Epithelial cell of proximal tubule (primary cell): ENCODE measurements around the gene STRIP1. TPM values are rescaled to one million over a fixed set of nuclear protein-coding genes. Genes with fewer than 3 reads are reported as not detected.

Experiments used
- DNase-seq: peaks from one replicate; pipeline ENCODE4 v3.0.0-alpha.2; 2011; ENCODE audit warnings: low read depth
- H3K4me3 ChIP-seq: 2 replicates; pipeline ENCODE4 v1.5.1; 2011; ENCODE audit warnings: low read depth, mild to moderate bottlenecking, low read length
- CTCF ChIP-seq: conservative IDR thresholded peaks from 2 replicates; pipeline ENCODE4 v1.5.1; 2012; ENCODE audit warnings: low read depth, mild to moderate bottlenecking, low read length
- total RNA-seq: library from RNA; depleted of rRNA; stranded (reverse); fragments of >200 nt; gene quantifications from 2 replicates; pipeline ENCODE4 v1.2.3, GENCODE V29; 2015

STRIP1 gene
- total RNA-seq, 1 donor from 2014 or later = 28.9 TPM

DNA sequence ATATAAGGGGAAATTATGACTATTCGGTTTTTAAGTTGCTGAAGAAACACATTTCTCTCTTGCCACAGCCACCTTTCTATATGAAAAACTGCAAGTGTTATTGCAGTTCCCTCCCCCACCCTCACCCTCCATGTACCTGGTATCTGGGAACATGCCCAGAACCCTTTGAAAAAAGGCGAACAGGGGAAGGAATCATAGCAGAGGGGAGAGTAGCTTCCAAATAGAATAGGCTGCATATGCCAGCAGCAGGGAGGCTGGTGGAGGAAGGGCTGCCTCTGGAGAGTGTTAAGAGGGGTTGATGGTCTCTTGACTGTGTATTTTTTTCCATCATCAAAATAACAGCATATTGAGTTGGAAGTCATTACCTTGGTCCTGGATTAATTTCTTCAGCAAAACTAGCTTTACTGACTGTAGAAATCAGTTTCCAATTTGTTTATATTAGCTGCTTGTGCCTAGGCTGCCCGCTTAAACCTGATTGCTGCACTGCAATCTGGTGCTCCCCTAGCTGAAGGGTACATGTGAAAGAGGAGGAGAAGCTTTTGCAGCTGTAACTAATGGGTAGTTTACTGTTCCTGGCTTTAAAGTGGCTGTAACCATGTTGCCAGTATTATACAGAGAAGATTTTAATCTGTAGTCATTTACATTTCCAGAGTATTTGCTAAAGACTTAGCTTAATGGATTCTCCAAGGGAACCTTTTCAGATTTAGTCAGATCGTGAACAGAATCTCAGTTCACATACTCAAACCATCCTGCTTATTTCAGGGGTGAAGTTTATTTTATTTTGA lies 27.2 kb upstream of the STRIP1 start:
- no peak overlapping the region for H3K4me3 ChIP-seq
- no peak for DNase-seq
- TF ChIP-seq CTCF = no peak

- H3K4me3 ChIP-seq = no peak overlapping the region
- no peak for TF ChIP-seq CTCF
- DNase-seq = no peak
Observed at GRCh38 chr1:110008971-110009565, 25.4 kb upstream of the STRIP1 start.

- no peak for DNase-seq
- TF ChIP-seq CTCF = peak; percentile 71
- H3K4me3 ChIP-seq = no peak overlapping the region
Observed at GRCh38 chr1:110011527-110012041, 22.8 kb upstream of the STRIP1 start.

DNA sequence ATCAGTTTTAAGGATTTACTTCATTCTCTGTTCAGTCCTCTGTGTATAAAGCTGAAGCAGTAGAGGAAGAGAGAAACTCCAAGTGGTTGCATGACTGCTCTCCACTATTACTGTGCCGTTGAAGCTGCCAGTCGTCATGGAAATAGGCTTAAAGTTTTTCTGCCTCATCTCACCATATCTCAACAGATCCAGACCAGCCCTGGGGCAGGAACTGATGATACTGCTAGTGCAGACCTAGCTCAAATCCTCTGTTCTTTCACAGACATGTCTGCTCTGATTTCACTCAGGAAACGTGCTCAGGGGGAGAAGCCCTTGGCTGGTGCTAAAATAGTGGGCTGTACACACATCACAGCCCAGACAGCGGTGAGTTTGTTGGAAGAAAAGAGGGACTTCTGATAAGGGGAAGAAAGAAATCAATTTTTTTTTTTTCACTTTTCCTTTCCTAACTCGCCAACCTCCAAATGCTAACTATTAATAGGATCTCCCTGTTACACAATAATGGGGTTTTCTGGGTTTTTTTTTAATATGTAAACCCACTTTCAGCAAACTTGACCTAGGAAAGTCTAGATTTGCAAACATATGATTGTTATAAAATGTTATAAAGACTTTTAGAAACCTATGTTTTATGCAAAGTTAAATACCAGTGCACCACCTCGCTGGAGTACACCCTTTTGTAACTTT lies 22.2 kb upstream of the STRIP1 start:
- no peak for DNase-seq
- no peak for TF ChIP-seq CTCF

GRCh38 chr1:110017792-110018191 lies 16.6 kb upstream of the STRIP1 start:
- no peak for DNase-seq
- no peak overlapping the region for H3K4me3 ChIP-seq
- TF ChIP-seq CTCF = no peak

More for the DNA sequence above, 22.2 kb upstream of the STRIP1 start:
- H3K4me3 ChIP-seq = no peak overlapping the region

GRCh38 chr1:110018396-110018795 lies 16.0 kb upstream of the STRIP1 start:
- TF ChIP-seq CTCF = no peak
- H3K4me3 ChIP-seq = no peak overlapping the region
- no peak for DNase-seq
